SK-N-MC (cell line): ENCODE data around the gene GAL3ST3.

Experiments
- EZH2 ChIP-seq: fragments of 200-600 bp; sonication (generic); IDR thresholded peaks from one replicate; pipeline ENCODE4 v1.6.1; 2017; ENCODE audit warnings: antibody characterized with exemption
- POLR2AphosphoS5 ChIP-seq: IDR thresholded peaks from 2 replicates; pipeline ENCODE4 v1.6.1; 2012; ENCODE audit warnings: mild to moderate bottlenecking, low read depth, low read length, borderline replicate concordance

DNA sequence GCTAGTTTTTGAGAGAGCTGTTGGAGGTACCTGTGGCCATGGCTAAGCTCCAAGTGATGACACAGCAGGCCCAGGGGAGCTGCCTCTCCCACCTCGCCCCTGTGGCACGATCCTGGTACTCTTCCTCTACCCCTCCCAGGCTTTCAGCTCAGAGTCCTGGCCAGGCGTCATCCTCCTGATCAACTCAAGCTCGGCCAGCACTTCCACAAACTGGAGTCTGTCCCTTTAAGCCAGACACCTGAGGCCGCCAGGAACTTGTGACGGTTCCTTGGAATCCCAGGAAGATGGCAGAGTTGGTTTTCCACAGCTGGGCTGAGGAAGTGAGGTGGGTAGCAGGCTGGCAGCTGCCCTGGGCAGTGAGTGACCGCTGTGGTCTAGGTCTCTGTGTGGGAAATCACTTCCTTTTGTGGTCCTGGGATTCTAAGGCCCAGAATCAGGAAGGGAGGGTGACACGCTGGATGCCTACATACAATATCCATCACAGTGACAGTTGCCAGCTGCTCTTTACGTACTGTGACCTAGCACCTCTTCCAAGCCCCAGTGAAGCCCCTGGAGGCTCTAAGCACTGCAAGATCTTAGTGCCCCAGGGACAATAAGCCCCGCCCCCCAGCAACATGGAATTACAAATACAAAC lies 40.4 kb downstream of the GAL3ST3 start:
- TF ChIP-seq EZH2 (no peak), POLR2AphosphoS5 (no peak)
